ENCODE results near the gene ADGRL3. TPM values are rescaled to one million over a fixed set of nuclear protein-coding genes. Genes with fewer than 3 reads are reported as not detected.

ADGRL3 gene
- total RNA-seq, 1 experiment from 2014 or later = 1.8 TPM

GRCh38 chr4:61407642-61408618 lies 207.8 kb downstream of the ADGRL3 start:
- no peak for DNase-seq (ENCODE audit: extremely low read depth, low read depth)

- no peak for DNase-seq (ENCODE audit: extremely low read depth, low read depth)
Observed at GRCh38 chr4:61408861-61409260, 208.7 kb downstream of the ADGRL3 start.

GRCh38 chr4:61411241-61411640 lies 211.1 kb downstream of the ADGRL3 start:
- no peak for DNase-seq (ENCODE audit: extremely low read depth, low read depth)

GRCh38 chr4:61425315-61425714 lies 225.2 kb downstream of the ADGRL3 start:
- DNase-seq (ENCODE audit: extremely low read depth, low read depth) = no peak

GRCh38 chr4:61426229-61426628 lies 226.1 kb downstream of the ADGRL3 start:
- DNase-seq (ENCODE audit: extremely low read depth, low read depth) = no peak

GRCh38 chr4:61427099-61427817 lies 227.1 kb downstream of the ADGRL3 start:
- no peak for DNase-seq (ENCODE audit: extremely low read depth, low read depth)

GRCh38 chr4:61427818-61428495 lies 227.8 kb downstream of the ADGRL3 start:
- no peak for DNase-seq (ENCODE audit: extremely low read depth, low read depth)

- no peak for DNase-seq (ENCODE audit: extremely low read depth, low read depth)
Observed at GRCh38 chr4:61428950-61429349, 228.8 kb downstream of the ADGRL3 start.

- no peak for DNase-seq (ENCODE audit: extremely low read depth, low read depth)
Observed at GRCh38 chr4:61431131-61431530, 231.0 kb downstream of the ADGRL3 start.

GRCh38 chr4:61437923-61438322 lies 237.8 kb downstream of the ADGRL3 start:
- no peak for DNase-seq (ENCODE audit: extremely low read depth, low read depth)

GRCh38 chr4:61440321-61440720 lies 240.2 kb downstream of the ADGRL3 start:
- no peak for DNase-seq (ENCODE audit: extremely low read depth, low read depth)

GRCh38 chr4:61442936-61443335 lies 242.8 kb downstream of the ADGRL3 start:
- DNase-seq (ENCODE audit: extremely low read depth, low read depth) = no peak

- DNase-seq (ENCODE audit: extremely low read depth, low read depth) = peak; percentile 15
Observed at GRCh38 chr4:61443813-61444510, 243.8 kb downstream of the ADGRL3 start.

GRCh38 chr4:61445374-61446063 lies 245.4 kb downstream of the ADGRL3 start:
- DNase-seq (ENCODE audit: extremely low read depth, low read depth) = no peak

- DNase-seq (ENCODE audit: extremely low read depth, low read depth) = no peak
Observed at GRCh38 chr4:61446941-61447340, 246.8 kb downstream of the ADGRL3 start.

GRCh38 chr4:61447918-61448317 lies 247.8 kb downstream of the ADGRL3 start:
- no peak for DNase-seq (ENCODE audit: extremely low read depth, low read depth)

- no peak for DNase-seq (ENCODE audit: extremely low read depth, low read depth)
Observed at GRCh38 chr4:61451935-61452334, 251.8 kb downstream of the ADGRL3 start.

- DNase-seq (ENCODE audit: extremely low read depth, low read depth) = no peak
Observed at GRCh38 chr4:61461956-61462355, 261.8 kb downstream of the ADGRL3 start.

GRCh38 chr4:61462451-61463326 lies 262.6 kb downstream of the ADGRL3 start:
- no peak for DNase-seq (ENCODE audit: extremely low read depth, low read depth)
